ENCODE data around the gene GPR32.

GRCh38 chr19:50792272-50793250 is 22.3 kb downstream of the GPR32 start:
- TF ChIP-seq, protein P1, sequence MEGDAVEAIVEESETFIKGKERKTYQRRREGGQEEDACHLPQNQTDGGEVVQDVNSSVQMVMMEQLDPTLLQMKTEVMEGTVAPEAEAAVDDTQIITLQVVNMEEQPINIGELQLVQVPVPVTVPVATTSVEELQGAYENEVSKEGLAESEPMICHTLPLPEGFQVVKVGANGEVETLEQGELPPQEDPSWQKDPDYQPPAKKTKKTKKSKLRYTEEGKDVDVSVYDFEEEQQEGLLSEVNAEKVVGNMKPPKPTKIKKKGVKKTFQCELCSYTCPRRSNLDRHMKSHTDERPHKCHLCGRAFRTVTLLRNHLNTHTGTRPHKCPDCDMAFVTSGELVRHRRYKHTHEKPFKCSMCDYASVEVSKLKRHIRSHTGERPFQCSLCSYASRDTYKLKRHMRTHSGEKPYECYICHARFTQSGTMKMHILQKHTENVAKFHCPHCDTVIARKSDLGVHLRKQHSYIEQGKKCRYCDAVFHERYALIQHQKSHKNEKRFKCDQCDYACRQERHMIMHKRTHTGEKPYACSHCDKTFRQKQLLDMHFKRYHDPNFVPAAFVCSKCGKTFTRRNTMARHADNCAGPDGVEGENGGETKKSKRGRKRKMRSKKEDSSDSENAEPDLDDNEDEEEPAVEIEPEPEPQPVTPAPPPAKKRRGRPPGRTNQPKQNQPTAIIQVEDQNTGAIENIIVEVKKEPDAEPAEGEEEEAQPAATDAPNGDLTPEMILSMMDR (IDR thresholded peaks at IDR 0.05; ENCODE audit: control extremely low read depth in 1 of 3, insufficient read depth in 1 of 3, low read depth in 1 of 3, low read length in 3 of 3) = no peak
- no peak; a peak in 2 of 3 replicates for TF ChIP-seq POLR2A (IDR thresholded peaks at IDR 0.05; ENCODE audit: control extremely low read depth in 1 of 2, low read depth in 2 of 2, low read length in 2 of 2)
- no peak for TF ChIP-seq EP300 (IDR thresholded peaks at IDR 0.05; ENCODE audit: borderline replicate concordance in 1 of 2, low read depth in 2 of 2, low read length in 2 of 2)
- no peak for TF ChIP-seq MAFK (IDR thresholded peaks at IDR 0.05; ENCODE audit: low read depth, low read length)
- TF ChIP-seq KDM5A (IDR thresholded peaks at IDR 0.05; ENCODE audit: low read length) = no peak
- TF ChIP-seq, protein P2, sequence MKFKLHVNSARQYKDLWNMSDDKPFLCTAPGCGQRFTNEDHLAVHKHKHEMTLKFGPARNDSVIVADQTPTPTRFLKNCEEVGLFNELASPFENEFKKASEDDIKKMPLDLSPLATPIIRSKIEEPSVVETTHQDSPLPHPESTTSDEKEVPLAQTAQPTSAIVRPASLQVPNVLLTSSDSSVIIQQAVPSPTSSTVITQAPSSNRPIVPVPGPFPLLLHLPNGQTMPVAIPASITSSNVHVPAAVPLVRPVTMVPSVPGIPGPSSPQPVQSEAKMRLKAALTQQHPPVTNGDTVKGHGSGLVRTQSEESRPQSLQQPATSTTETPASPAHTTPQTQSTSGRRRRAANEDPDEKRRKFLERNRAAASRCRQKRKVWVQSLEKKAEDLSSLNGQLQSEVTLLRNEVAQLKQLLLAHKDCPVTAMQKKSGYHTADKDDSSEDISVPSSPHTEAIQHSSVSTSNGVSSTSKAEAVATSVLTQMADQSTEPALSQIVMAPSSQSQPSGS (IDR thresholded peaks at IDR 0.05; ENCODE audit: low read length) = peak; percentile 61; the same call in 1 of the 2 replicates
- no peak for TF ChIP-seq GABPA (IDR thresholded peaks at IDR 0.05; ENCODE audit: borderline replicate concordance, insufficient read depth, low read length)
- TF ChIP-seq TCF12 (IDR thresholded peaks at IDR 0.05; ENCODE audit: low read depth, low read length) = no peak
- no peak for TF ChIP-seq FOSL1 (IDR thresholded peaks at IDR 0.05; ENCODE audit: insufficient read depth, low read depth, low read length)
- TF ChIP-seq GTF2F1 (IDR thresholded peaks at IDR 0.05; ENCODE audit: borderline replicate concordance, low read depth, low read length) = no peak
- no peak for TF ChIP-seq TAF1 (IDR thresholded peaks at IDR 0.05; ENCODE audit: low read depth, low read length)
- no peak for TF ChIP-seq CHD2 (IDR thresholded peaks at IDR 0.05; ENCODE audit: low read length)
- TF ChIP-seq RAD21 (IDR thresholded peaks at IDR 0.05 in 1 of 2, conservative IDR thresholded peaks at IDR 0.05 in 1 of 2; ENCODE audit: low read depth in 2 of 2, low read length in 2 of 2) = no peak
- no peak for TF ChIP-seq SRF (IDR thresholded peaks at IDR 0.05; ENCODE audit: low read depth, low read length)
